ENCODE data around the gene CCDC63.
"Not testable (repeated sequence)": the region's sequence is repeated elsewhere in the genome, so short reads cannot be mapped to it uniquely, and the experiment has no call there.

The CCDC63 gene

DNA sequence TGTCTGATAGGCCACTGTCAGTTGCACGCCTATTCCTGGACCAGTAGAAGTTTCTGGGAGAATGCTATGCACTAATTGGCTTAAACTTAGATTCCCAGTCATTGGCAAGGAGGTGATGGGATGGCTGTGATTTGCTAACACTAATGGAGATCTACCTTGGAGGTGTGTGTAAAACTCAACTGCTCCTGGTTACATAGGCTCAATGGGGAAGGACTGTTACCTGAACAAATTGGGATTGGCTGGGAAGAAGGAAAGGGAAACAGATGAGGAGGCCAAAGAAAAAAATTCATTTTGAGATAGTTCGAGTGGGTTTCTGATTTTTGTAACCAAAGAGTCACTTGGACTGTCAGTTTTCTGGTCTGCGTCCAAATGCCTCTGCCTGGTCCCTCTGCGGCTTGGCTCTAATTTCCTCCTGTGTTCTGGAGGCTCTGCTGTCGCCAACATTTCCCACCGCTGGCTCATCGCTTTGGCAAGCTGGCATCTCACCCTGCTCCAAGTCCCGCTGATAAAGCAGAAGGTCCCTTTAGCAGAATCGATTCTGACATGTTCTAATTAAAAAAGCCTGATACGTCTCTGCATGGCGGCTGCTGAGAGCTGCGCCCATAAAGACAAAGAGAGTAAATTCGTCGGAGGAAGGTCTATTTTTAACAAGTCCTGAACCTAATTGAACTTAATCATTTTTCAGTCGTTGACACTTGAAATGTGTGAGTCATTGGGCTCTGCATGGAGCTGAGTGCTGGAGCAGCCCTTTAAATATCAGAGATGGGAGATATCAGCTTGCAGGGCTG is 2.0 kb upstream of the CCDC63 start:
- no peak for DNase-seq (ENCODE audit: low read depth in 2 of 2)

DNA sequence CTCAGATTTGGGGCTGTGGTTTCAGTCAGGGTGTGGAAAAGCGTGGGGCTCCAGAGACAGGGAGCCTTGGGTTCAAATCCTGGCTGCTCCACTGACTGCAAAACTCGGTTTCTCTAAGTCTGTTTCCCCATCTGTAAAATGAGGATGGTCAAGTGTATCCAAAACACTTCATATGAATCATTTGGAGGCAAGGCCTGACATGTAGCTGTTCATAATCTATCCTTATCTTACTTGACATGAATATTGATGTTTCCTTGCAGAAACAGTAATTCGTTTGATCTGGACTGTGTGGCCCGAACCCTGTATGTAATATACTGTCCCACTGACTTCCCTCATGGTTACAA is 1.5 kb upstream of the CCDC63 start:
- DNase-seq (ENCODE audit: low read depth in 2 of 2), result no peak

DNA sequence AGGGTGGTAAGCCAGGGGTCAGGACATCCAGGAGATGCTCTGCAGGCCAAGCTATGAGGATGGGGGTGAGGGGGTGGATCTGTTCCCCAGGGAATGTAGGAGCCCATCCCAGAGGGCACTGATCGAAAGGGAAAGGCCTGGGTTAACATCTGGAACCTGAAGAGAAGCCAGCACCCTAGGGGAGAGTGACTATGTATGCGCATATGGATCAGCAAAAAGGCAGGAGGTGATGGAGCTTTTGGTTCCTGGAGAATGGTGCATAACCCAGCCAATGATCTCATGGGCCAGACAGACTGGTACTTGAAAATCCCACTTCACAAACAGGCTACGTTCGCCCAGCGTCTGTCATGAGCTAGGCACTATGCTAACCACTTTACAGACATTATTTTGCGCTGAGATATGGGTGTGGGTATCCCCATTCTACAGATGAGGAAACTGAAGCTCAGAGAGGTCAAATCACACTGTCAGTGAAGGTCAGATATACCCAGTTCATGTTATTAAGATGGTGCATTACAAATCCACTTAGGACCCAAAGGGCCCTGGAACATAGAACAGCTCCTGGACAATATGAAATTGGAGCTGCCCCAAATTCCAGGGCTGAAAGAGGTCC is 1.6 kb downstream of the CCDC63 start:
- no peak for DNase-seq (ENCODE audit: low read depth in 2 of 2)

DNA sequence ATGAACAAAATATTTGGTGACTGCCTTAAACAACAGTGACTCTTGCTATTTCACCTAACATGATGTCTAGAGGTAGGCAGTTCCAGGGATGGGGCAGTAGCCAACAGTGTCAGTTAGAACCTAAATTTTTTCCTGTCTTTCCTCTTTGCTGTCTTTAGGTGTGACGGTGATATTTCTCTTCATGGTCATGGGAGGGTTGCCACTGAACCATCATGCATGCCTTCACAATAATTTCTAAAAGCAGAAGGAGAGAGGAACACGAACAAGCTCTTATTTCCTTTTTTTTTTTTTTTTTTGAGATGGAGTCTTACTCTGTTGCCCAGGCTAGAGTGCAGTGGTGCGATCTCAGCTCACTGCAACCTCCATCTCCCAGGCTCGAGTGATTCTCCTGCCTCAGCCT is 2.4 kb downstream of the CCDC63 start:
- DNase-seq (ENCODE audit: low read depth in 2 of 2), result no peak

DNA sequence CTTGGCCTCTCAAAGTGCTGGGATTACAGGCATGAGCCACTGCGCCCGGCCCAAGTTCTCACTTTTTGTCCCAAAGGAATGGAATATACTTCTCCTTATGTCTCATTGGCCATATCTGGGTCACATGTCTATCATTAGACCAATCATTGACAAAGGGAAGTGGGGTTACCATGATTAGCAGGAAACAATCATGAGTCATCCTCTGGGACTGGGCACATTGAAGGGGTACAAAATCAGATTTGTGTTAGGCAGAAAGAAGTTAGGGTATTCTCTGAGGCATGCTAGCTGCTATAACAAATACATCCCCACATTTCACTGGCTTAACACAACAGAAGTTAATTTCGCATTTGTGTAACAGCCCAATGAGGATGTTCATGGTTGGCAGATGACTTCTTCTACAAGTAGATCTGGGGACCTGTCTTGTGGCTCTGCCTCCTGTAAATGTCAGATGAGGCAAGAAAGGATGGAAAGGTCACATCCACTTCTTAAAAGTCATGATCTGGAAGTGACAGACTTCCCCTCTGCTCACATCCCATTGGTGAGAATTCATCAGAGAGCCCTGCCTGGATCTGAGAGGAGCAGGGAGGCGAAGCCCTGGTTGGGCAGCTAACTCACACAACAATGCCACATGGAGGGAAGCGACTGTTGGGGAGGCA is 3.1 kb downstream of the CCDC63 start:
- DNase-seq (ENCODE audit: low read depth in 2 of 2), result no peak

DNA sequence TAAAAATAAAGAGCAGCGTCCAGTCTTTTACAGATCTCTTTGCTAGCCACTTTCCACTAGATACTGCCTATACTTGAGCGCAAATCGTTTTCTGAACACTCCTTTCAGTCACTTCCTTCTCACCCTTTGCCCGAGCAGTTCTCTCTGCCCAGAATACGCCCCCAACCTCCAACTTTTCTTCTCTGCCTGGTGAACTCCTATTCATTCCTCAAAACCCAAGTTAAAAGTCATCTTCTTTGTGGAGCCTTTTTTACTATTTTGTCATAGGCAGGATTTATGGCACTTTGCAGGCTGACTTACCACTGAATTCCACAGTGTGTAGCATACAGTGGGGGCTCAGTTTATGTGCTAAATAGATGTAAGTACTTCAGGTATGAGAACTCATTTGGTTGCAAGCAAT is 4.0 kb downstream of the CCDC63 start:
- DNase-seq (ENCODE audit: low read depth in 2 of 2), result no peak

DNA sequence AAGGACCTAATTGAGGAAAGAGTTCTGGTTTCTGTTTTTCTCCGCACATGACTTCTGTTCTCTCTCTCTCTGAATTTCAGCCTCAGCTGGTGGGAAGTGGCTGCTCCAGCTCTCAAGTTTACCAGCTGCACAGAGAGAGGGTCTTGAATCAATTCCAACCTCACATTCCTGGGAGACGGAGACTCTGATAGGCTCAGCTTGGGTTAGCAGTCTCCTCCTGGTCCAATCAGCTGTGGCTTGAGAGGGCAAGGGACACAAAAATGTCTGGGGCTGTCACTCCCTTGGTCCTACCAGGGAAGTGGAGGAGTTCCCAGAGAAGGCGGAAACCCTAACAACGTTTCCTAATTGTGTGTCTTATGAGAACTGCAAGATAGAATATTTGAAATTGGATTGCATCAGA is 7.0 kb downstream of the CCDC63 start:
- no peak for DNase-seq (ENCODE audit: low read depth in 2 of 2)

DNA sequence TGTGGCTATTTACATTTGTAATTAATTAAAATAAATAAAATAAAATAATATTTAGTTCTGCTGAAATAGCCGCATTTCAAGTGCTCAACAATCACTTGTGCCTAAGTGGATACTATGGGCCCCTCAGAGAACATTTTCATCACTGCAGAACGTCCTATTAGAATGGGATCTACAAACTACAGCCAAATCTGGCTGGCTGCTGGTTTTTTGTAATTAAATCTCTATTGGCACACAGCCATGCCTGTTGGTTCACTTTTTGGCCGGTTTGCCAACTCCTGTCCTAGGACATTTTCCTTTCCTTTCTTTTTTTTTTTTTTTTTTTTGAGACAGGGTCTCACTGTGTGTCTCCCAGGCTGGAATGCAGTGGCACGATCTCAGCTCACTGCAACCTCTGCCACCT is 9.8 kb downstream of the CCDC63 start:
- DNase-seq (ENCODE audit: low read depth in 2 of 2), result no peak

DNA sequence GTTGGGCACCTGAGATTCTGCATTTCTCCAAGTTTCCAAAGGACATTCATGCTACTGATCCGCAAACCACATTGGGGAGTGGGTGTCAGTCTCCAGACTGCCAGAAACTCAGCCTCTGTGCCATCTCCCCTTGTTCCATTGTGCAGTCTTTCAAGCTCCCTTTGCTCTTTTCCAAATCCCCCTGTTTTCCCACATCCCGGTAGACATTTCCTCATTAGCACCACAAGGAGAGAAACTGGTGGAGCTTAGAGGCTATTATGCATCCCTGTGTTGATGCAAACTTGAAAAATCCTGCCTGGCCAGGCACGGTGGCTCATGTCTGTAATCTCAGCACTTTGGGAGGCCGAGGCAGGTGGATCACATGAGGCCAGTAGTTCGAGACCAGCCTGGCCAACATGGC is 10.7 kb downstream of the CCDC63 start:
- DNase-seq (ENCODE audit: low read depth in 2 of 2), result no peak

DNA sequence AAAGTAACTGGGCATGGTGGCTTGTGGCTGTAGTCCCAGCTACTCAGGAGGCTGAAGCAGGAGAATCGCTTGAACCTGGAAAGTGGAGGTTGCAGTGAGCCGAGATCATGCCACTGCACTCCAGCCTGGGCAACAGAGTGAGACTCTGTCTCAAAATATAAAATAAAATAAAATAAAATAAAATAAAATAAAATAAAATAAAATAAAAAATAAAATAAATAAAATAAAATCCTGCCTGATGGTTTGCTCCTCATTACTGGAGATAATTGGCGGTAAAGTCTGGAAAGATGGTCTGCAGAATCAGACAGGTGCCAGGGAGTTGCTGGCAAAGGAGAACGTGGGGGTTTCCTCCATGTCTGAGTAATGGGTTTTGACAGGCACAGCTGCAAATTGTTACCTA is 11.2 kb downstream of the CCDC63 start:
- not testable (repeated sequence) for DNase-seq (ENCODE audit: low read depth in 2 of 2)

DNA sequence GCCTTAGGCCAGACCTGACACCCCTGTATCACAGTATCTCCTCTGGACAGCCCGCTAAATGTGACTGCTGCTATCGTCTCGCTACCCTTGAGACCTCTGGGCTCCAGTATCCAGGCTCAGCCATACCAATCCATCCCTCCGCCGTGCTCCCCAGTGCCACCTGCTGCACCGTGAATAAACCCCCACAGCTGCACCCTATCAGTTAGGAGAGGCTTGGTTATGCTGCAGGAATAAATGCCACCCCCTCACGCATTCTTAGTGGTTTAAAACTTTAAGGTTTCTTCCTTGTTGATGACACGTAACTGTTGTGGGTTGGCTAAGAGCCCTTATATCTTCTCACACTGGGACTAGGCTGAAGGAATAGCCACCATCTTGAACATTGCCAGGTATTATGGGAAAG is 12.1 kb downstream of the CCDC63 start:
- no peak for DNase-seq (ENCODE audit: low read depth in 2 of 2)

DNA sequence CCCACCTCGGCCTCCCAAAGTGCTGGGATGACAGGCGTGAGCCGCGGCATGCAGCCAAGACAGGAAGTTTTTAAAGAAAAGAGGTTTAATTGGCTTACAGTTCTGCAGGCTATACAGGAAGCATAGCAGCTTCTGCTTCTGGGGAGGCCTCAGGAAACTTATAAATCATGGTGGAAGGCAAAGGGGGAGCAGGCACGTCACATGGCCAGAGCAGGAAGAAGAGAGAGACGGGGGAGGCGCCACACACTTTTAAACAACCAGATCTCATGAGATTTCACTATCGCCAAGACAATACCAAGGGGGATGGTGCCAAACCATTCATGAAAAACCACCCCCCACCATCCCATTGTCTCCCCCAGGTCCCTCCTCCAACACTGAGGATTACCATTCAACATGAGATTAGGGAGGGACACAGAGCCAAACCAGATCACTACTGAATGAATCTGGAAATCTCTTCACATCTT is 14.1 kb downstream of the CCDC63 start:
- DNase-seq (ENCODE audit: low read depth in 2 of 2), result no peak

DNA sequence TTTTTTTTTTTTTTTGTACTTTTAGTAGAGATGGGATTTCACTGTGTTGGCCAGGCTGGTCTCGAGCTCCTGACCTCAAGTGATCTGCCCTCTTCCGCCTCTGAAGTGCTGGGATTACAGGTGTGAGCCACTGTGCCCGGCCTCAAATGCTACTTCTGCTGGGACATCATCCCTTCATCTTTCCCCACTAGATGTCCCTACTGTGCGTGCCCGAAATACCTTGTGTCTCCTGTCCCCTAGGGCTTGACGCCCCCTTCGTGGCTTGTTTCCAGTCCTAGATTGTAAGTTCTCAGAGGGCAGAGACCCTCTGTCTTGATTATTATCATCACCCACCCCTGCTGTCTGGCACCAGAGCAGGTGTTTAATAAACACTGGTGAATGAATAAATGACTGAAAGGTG is 14.9 kb downstream of the CCDC63 start:
- no peak for DNase-seq (ENCODE audit: low read depth in 2 of 2)

DNA sequence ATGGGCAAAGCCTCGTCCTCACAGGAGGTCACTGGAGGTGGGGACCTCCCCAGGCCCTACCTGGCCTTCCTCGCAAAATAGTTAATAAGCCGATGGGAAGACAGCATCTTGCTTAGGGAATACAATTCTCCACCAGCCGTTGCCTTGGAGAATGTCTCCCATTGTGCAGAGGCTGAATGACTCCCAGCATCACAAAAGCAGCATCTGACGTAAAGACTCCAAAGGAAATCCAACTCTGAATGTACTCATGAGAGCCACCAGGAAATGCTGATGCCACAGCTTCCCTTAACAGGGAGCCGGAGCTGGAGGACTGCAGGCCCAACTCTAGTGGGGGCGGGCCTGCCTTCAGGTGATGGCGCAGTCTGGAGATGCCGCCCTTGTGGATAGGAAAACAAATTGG is 15.5 kb downstream of the CCDC63 start:
- no peak for DNase-seq (ENCODE audit: low read depth in 2 of 2)

DNA sequence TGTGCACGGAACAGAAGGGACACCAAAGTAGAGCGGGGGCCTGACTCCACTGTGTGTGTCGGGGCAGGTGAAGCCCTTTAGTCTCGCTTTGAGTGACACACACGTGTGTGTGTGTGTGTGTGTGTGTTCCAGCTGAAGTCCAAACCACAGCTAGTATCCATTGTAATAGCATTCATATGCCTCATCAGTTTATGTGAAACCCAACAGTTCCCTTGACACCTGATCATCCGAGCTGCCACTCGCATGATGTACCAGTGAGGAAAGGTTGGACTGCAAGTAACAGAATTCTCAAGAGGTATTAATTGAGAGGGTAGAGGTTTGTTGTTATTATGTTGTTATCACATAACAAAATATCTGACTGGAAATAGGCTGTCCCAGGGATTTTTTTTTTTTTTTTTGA is 16.4 kb downstream of the CCDC63 start:
- no peak for DNase-seq (ENCODE audit: low read depth in 2 of 2)

DNA sequence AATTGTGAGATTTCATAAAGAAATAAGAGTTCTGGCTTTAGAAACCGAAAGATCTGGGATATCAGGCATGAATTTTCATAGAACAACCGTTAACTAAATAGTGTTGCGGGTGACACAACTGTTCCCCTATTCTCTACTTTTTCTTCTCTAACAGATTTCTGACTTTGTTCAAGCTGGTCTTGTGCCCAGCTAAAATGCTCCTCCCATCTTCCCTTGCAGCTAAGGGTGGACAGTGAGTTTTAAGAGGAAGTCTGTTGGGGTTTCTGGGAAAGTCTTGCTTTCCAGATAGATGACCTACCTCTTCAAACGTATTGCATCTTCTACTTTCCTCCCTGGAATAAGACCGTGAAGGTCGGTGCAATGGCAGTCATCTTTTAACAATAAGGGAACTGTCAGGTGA is 18.7 kb downstream of the CCDC63 start:
- no peak for DNase-seq (ENCODE audit: low read depth in 2 of 2)

DNA sequence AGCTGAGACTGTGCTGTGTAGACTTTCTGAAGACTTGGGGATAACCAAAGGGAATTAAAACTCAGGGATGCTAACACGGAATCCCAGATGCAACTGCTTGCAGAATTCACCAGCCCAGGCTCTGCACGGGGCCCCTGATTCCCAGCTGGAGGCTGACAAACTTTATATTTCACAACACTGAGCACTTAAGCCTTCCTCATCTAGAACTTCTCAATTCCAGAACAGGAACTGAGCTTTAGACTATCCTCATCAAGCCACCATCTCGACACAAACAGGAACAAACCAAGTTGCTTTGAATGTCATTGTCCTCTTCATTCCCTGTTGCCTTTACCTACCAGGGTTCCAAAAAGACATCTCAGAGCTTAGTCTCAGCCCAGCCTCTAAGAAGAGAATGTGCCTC is 22.2 kb downstream of the CCDC63 start:
- no peak for DNase-seq (ENCODE audit: low read depth in 2 of 2)

DNA sequence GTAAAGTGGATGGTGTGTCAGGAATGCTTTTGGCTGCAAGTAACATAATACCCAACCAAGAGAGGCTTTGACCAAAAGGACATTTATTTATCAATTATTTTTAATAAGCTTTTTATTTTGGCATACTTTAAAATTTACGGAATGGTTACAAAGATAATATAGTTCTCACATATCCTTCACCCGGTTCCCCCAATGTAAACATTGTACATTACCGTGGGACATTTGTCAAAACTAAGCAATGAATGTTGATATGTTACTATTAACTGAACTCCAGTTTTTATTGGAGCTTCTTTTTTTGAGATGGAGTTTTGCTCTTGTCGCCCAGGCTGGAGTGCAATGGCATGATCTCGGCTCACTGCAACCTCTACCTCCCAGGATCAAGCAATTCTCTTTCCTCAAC is 23.0 kb downstream of the CCDC63 start:
- DNase-seq (ENCODE audit: low read depth in 2 of 2), result no peak

DNA sequence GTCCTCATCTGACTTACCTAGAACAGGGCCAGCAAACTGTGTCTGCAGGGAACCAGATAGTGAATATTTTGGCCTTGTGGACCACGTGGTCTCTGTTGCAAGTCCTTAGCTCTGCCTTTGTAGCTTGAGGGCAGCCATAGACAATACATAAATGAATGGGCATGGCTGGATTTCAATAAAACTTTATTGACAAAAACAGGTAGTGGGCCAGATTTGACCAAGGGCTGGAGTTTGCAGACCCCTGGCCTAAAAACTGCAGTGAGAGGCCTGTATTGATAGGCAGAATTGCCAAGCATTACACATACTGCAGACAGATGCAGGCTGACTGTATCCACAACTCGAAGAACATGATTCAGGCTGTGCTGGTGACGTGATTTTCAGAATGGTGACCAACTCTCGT is 25.3 kb downstream of the CCDC63 start:
- DNase-seq (ENCODE audit: low read depth in 2 of 2), result no peak

DNA sequence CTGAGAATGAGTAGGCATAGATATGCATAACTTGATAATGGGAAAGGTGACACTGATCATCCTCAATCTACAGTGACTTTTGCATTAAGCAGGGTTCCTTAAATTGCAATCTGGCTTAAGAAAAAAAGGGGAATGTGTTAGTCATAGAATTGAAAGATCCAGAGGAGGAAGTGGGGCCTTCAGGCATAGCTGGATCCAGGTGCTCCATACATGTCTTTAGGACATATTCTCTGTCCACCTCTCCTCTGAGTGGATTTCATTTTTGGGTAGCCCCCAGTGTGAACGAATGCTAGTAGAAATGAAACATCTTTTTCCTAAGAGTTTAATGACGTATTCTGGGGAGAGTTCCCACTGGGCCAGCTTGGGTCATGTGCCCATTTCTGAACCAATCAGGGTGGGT is 27.6 kb downstream of the CCDC63 start:
- no peak for DNase-seq (ENCODE audit: low read depth in 2 of 2)

DNA sequence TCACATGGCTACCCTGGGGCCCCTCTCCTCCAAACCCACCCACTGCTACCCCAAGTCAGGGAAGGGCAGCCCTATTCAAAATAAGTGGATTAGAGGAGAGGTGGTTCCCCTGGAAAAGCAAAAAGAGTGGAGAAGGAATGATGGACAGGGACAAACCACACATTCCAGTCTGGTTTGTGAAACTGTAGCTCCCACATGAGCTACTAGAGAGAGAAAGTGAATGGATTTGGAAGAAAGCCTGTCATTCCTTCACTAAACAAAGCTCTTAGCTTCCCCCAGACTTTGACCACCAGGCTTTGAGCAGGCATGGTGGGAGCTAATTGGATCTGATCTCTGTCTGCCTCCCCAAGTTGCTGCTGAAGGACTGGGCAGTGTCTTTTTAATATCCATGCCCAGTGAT is 28.0 kb downstream of the CCDC63 start:
- no peak for DNase-seq (ENCODE audit: low read depth in 2 of 2)

DNA sequence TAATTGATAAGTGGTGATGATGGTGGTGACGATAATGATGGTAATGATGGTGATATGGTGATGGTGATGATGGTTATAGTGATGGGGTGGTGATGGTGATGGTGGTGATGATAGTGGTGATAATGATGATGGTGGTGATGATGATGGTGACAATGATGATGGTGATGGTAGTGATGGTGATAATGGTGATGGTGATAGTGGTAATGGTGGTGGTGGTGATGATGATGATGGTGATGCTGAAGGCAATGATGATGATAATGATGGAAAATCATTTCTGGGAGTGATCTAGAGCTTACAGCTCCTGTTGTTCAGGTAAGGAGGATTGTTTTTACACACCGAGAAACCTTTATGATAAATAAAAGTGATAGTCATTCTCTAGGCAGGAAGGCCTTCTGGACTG is 33.9 kb downstream of the CCDC63 start:
- no peak for DNase-seq (ENCODE audit: low read depth in 2 of 2)

DNA sequence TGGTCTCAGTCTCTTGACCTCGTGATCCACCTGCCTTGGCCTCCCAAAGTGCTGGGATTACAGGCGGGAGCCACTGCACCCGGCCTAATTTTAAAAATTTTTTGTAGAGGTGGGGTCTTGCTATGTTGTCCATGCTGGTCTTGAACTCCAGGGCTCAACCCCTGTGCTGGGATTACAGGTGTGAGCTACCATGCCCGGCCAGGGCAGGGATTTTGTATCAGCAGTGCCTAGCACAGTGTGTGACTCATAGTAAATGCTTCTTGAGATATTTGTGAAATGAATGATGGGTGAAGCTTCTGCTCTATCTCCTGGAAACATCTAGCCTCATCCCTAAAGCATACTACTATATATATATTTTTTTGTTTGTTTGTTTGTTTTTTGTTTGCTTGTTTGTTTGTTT is 36.5 kb downstream of the CCDC63 start:
- DNase-seq (ENCODE audit: low read depth in 2 of 2), result no peak

Data from stimulated activated CD8-positive, alpha-beta memory T cell treated with anti-CD3 and anti-CD28 coated beads, Interleukin-2, amount 100 ng/mL, for 48 hours (primary cell).